ENCODE measurements around the gene RXRB.

- TF ChIP-seq POLR2A (IDR thresholded peaks at IDR 0.05; ENCODE audit: low read length), result no peak
- no peak for TF ChIP-seq GATA1 (IDR thresholded peaks at IDR 0.05; ENCODE audit: low read depth, low read length)
These were observed 24.9 kb downstream of the RXRB start for GRCh38 chr6:33175436-33176069.
